ENCODE results near the gene ACSL1.

DNA sequence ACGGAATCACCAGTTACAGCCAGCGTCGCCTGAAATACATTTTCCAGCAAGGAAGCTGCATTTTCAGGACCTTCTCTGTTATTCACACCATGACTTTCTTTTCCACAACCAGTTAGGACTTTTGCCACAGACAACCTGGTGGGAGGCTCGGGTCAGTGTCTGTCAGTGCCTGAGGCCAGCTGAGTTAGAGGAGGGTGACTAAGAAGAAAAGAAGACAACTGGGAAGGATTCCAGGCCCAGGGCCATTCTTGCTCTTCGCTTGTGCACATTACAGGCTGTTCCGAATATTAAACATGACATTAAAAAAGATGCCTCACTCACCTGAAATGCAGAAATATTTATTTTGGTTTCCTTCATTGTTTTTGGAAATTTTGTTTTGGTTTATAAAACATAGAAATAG lies 70.5 kb downstream of the ACSL1 start:
- TF ChIP-seq, protein P1, sequence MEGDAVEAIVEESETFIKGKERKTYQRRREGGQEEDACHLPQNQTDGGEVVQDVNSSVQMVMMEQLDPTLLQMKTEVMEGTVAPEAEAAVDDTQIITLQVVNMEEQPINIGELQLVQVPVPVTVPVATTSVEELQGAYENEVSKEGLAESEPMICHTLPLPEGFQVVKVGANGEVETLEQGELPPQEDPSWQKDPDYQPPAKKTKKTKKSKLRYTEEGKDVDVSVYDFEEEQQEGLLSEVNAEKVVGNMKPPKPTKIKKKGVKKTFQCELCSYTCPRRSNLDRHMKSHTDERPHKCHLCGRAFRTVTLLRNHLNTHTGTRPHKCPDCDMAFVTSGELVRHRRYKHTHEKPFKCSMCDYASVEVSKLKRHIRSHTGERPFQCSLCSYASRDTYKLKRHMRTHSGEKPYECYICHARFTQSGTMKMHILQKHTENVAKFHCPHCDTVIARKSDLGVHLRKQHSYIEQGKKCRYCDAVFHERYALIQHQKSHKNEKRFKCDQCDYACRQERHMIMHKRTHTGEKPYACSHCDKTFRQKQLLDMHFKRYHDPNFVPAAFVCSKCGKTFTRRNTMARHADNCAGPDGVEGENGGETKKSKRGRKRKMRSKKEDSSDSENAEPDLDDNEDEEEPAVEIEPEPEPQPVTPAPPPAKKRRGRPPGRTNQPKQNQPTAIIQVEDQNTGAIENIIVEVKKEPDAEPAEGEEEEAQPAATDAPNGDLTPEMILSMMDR (conservative IDR thresholded peaks at IDR 0.05; ENCODE audit: low read depth, low read length), result no peak
- TF ChIP-seq EZH2phosphoT487 (IDR thresholded peaks at IDR 0.05; ENCODE audit: borderline replicate concordance, low read length) (no peak), EZH2 (IDR thresholded peaks at IDR 0.05; ENCODE audit: low read length, unreplicated experiment) (no peak)
